Loucy (cell line): ENCODE measurements around the gene LINGO3.

Source experiments
- EZH2phosphoT487 ChIP-seq: fragments of 200-600 bp; IDR thresholded peaks from 2 replicates; pipeline ENCODE4 v1.6.1; 2018; ENCODE audit warnings: antibody characterized with exemption, mild to moderate bottlenecking, moderate library complexity, borderline replicate concordance
- TF ChIP-seq, protein P1 (sequence below): fragments of 200-600 bp; sonication (generic); conservative IDR thresholded peaks from 2 replicates; pipeline ENCODE4 v1.5.1; 2014; ENCODE audit warnings: mild to moderate bottlenecking, antibody characterized with exemption, low read length

DNA sequence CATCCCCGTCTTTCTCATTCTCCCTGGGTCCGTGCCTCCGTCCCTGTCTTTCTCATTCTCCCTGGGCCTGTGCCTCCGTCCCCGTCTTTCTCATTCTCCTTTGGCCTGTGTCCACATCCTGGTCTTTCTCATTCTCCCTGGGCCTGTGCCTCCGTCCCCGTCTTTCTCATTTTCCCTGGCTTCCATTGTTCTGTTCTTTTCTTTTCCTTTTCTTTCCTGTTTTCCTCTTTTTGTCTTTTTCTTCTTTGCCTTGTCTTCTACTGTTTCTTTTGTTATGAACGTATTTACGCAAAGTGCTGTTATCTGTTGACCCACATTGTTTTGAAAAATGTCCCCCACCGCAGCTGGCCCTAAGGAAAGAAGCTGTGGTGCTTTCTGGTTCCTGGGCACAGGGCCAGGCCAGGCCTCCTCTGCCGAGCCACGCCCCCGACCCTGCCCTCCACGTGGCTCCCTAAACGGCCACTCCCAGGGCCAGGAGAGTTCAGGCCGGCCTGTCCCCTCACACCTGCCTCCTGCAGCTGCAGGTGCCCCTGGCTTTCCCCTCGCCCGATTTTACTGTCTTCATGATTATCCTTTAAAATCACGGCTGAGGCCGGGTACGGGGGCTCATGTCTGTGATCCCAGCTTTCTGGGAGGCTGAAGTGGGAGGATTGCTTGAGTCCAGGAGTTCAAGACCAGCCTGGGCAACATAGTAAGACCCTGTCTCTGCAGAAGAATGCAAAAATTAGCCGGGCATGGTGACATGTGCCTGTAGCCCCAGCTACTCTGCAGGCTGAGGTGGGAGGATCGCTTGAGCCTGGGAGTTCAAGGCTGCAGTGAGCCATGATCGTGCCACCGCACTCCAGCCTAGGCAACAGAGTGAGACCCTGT is 38.1 kb upstream of the LINGO3 start:
- TF ChIP-seq, protein P1, sequence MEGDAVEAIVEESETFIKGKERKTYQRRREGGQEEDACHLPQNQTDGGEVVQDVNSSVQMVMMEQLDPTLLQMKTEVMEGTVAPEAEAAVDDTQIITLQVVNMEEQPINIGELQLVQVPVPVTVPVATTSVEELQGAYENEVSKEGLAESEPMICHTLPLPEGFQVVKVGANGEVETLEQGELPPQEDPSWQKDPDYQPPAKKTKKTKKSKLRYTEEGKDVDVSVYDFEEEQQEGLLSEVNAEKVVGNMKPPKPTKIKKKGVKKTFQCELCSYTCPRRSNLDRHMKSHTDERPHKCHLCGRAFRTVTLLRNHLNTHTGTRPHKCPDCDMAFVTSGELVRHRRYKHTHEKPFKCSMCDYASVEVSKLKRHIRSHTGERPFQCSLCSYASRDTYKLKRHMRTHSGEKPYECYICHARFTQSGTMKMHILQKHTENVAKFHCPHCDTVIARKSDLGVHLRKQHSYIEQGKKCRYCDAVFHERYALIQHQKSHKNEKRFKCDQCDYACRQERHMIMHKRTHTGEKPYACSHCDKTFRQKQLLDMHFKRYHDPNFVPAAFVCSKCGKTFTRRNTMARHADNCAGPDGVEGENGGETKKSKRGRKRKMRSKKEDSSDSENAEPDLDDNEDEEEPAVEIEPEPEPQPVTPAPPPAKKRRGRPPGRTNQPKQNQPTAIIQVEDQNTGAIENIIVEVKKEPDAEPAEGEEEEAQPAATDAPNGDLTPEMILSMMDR, result no peak
- TF ChIP-seq EZH2phosphoT487, result no peak
